AG10803 (cell line): ENCODE results near the gene FBXO8.

Experiments
- DNase-seq: peaks from one replicate; pipeline ENCODE4 v3.0.0; 2010; ENCODE audit warnings: low read depth
- H3K4me3 ChIP-seq: 2 replicates; pipeline ENCODE4 v1.5.1; 2011; ENCODE audit warnings: mild to moderate bottlenecking, low read length, control low read depth
- CTCF ChIP-seq: conservative IDR thresholded peaks from 2 replicates; pipeline ENCODE4 v1.5.1; 2011; ENCODE audit warnings: mild to moderate bottlenecking, low read length, control low read depth, inconsistent platforms

FBXO8 gene

GRCh38 chr4:174216799-174217272 is 66.6 kb downstream of the FBXO8 start:
- TF ChIP-seq CTCF: no peak
- DNase-seq: no peak
- no peak overlapping the region for H3K4me3 ChIP-seq

DNA sequence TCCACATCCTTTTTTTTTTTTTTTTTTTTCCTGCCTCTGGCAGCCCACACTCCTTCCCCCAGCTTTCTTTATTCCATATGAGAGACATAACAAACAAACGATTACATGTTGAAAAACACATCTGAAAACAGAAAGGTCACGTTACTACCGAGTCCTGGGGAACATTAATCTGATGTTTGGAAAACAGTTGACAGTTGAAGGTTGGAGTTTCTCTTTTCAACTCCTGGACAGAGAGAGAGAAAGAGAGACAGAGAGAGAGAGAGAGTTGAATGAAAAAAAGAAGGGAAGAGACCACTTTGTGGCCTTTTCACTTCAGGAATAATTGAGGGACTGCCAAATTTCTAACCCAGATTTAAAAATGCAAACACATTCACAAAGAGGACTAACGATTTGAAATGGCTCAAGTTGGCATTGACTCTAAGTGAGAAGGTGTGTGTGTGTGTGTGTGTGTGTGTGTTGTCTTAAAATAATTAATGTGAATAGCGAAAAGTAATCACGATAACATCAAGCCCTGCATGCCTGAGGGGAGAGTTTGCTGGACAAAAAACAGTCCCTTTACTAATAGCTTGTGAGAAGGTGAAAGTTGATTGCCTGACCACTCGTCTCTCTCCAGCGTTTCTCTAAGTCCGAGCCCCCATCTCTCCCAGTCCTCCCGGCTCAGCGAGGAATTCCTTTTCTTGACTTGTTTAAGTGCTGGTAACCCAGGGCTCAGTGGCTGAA is 67.3 kb downstream of the FBXO8 start:
- no peak for DNase-seq
- H3K4me3 ChIP-seq: no peak overlapping the region
- TF ChIP-seq CTCF: no peak

GRCh38 chr4:174215057-174215456 is 68.4 kb downstream of the FBXO8 start:
- no peak for TF ChIP-seq CTCF
- H3K4me3 ChIP-seq: no peak overlapping the region
- DNase-seq: no peak

DNA sequence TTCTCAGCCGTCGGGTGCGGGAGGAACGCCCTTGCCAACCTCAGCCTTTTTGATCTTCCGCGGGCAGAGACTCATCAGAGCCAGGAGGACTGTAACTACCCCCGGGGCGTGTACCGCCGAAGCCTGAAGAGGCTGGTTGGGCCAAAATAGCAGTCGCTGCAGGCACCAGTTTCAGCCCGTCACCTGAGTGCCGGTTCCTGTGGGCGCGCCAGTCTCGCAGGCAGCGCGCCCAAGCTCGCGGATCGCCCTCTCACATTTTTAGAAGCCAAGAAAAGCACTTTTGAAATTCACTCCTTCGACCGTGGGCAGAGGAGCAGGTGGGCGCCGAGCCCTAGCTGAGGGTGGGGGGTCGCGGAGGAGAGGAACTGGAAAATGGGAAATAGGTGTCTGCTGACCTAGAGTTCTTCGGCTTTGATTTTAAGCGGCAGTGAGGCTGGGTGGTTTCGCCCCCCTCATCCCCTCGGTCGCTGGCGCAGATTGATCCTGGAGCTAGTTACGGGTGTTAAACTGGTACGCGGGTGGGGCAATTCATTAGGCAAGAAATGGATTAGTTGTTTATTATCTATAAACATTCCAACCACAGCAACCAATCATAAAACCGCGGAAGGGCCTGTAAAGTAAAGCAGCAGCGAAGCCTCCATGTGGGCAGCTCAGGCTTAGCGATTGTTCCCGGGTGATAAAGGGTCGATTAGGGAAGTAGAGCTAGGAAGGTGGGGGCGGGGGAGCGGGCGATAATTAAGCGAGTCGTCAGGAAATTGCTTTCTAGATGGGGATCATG is 69.2 kb downstream of the FBXO8 start:
- H3K4me3 ChIP-seq: peak overlapping the region; percentile 26
- no peak for TF ChIP-seq CTCF
- no peak for DNase-seq

DNA sequence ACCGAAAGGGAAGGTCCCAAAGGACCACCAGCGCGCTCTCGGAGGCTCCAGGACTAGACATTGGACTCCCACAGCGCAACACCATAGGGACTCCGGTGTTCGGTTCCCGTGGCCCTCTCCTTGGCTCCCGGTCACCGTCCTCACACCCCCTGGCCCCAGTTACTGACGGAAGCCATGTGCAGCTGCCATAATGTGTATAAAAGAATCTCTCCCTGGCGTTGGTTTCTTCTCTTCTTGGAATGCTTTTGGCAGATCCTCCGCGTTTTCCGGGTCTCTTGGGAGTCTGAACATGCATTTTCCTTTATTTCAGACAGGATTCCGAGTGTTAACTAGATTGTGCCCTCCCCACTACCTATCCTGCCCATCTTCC is 69.8 kb downstream of the FBXO8 start:
- peak; percentile 16 for DNase-seq
- H3K4me3 ChIP-seq: peak overlapping the region; percentile 26
- no peak for TF ChIP-seq CTCF

GRCh38 chr4:174212061-174212460 is 71.4 kb downstream of the FBXO8 start:
- no peak overlapping the region for H3K4me3 ChIP-seq
- no peak for DNase-seq
- no peak for TF ChIP-seq CTCF

- H3K4me3 ChIP-seq: no peak overlapping the region
- DNase-seq: no peak
- no peak for TF ChIP-seq CTCF
Observed at GRCh38 chr4:174211622-174212044, 71.8 kb downstream of the FBXO8 start.
